HepG2 (cell line): ENCODE data around the gene TECPR1. TPM values are rescaled to one million over a fixed set of nuclear protein-coding genes. Genes with fewer than 3 reads are reported as not detected.

Source experiments
- BRF2 ChIP-seq: sonication (generic); formaldehyde crosslinking; IDR thresholded peaks from 2 replicates; pipeline ENCODE4 v1.8.1; 2022; ENCODE audit warnings: mild to moderate bottlenecking, missing genetic modification reagents
- CBFB ChIP-seq: sonication (generic); formaldehyde crosslinking; IDR thresholded peaks from 2 replicates; pipeline ENCODE4 v1.4.0; 2020; ENCODE audit warnings: missing genetic modification reagents
- CTCF ChIP-seq: sonication (generic); formaldehyde crosslinking; IDR thresholded peaks from 2 replicates; pipeline ENCODE4 v1.5.0; 2020; ENCODE audit warnings: mild to moderate bottlenecking, missing genetic modification reagents, moderate library complexity
- E2F5 ChIP-seq: sonication (generic); formaldehyde crosslinking; conservative IDR thresholded peaks from 2 replicates; pipeline ENCODE4 v1.4.0; 2020; ENCODE audit warnings: missing genetic modification reagents
- NR0B2 ChIP-seq: sonication (generic); formaldehyde crosslinking; IDR thresholded peaks from 2 replicates; pipeline ENCODE4 v1.4.0; 2020; ENCODE audit warnings: mild to moderate bottlenecking, missing genetic modification reagents
- STAT6 ChIP-seq: sonication (generic); formaldehyde crosslinking; IDR thresholded peaks from 2 replicates; pipeline ENCODE4 v1.4.0; 2020; ENCODE audit warnings: missing genetic modification reagents, mild to moderate bottlenecking, borderline replicate concordance
- ZNF30 ChIP-seq: sonication (generic); formaldehyde crosslinking; IDR thresholded peaks from 2 replicates; pipeline ENCODE4 v1.5.0; 2020; ENCODE audit warnings: mild to moderate bottlenecking, missing genetic modification reagents
- ZNF609 ChIP-seq: sonication (generic); formaldehyde crosslinking; IDR thresholded peaks from 2 replicates; pipeline ENCODE4 v1.4.0; 2020; ENCODE audit warnings: mild to moderate bottlenecking, missing genetic modification reagents, borderline replicate concordance
- polyA plus RNA-seq, 8 experiments: library from polyadenylated mRNA; depleted of rRNA in 3 of 8; stranded (reverse) in 7 of 8; unstranded in 1 of 8; fragments of >200 nt; fragmentation: Illumina TruSeq in 4 of 8; extraction: Trizol in 4 of 8; gene quantifications; 2 replicates each; pipeline versions ENCODE4 v1.2.1 to v1.2.3, GENCODE V29; 2011 to 2016; ENCODE audit warnings: low read depth in 4 of 8, missing spikeins in 1 of 8, mixed read lengths in 1 of 8; ENCODE audit not compliant: insufficient read depth in 1 of 8
- total RNA-seq, 5 experiments: library from RNA; depleted of rRNA; stranded (reverse); fragments of >200 nt; fragmentation: Illumina TruSeq; extraction: Trizol; gene quantifications; 2 replicates each; pipeline ENCODE4 v1.2.3, GENCODE V29; 2016; ENCODE audit warnings: low read depth in 1 of 5

TECPR1 gene
- total and polyA plus RNA-seq, 2 of the 13 experiments (the other 11 are each of a cell fraction or from before 2014, with no cell fraction given), result 2.3 to 6.3 TPM

- TF ChIP-seq ZNF609 (peak; percentile 60; the same call in 1 of the 2 replicates), STAT6 (CRISPR knock-in tag) (0 out of 2 replicates have a peak, but pooled peaks have one; percentile 38), ZNF30 (0 out of 2 replicates have a peak, but pooled peaks have one; percentile 21), CBFB (CRISPR knock-in tag) (peak; percentile 82; the same call in 1 of the 2 replicates), NR0B2 (CRISPR knock-in tag) (peak; percentile 77), CTCF (CRISPR knock-in tag) (no peak; the same call in 1 of the 2 replicates), E2F5 (CRISPR knock-in tag) (0 out of 2 replicates have a peak, but pooled peaks have one; percentile 44), BRF2 (no peak)
Measured at GRCh38 chr7:98251601-98252424, at the start of gene TECPR1 (continued).
